Measurements from ENCODE around the gene DDB1. TPM values are rescaled to one million over a fixed set of nuclear protein-coding genes. Genes with fewer than 3 reads are reported as not detected.

DDB1 gene
- total and polyA plus RNA-seq, 2 of the 13 experiments (the other 11 are each of a cell fraction or from before 2014, with no cell fraction given) = 217 to 266 TPM

DNA sequence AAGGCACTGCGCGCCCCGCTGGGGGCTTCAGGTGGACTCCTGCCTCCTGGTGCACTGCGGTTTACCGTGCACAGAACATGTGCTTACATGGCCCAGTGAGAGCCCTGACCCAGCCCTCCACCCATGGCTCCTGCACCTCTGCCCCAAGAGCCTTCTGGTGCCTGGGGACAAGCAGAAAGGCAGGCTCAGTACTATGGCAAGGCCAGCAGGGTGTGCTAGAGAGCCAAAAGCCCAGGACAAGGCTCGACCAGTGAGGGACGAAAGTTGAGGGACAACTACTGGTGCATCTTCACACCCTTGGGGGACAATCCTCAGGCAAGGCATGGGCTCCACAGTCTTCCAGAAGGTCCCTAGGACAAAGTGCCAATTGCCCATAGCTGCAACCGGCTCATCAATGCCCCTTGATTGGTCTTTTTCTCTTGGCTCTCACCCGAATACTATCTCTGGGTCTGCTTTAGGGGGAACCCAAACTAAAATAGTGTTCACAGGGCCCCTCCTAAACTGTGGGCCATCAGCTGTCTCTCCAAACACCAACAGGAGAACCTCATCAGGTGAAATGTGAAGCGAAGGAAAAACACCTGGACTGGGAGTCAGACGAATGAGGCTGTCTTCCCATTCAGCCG, 78.4 kb downstream of the DDB1 start (continued):
- TF ChIP-seq, protein P1, sequence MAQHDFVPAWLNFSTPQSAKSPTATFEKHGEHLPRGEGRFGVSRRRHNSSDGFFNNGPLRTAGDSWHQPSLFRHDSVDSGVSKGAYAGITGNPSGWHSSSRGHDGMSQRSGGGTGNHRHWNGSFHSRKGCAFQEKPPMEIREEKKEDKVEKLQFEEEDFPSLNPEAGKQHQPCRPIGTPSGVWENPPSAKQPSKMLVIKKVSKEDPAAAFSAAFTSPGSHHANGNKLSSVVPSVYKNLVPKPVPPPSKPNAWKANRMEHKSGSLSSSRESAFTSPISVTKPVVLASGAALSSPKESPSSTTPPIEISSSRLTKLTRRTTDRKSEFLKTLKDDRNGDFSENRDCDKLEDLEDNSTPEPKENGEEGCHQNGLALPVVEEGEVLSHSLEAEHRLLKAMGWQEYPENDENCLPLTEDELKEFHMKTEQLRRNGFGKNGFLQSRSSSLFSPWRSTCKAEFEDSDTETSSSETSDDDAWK (CRISPR knock-in tag; IDR thresholded peaks at IDR 0.05) = no peak
- TF ChIP-seq NBN (conservative IDR thresholded peaks at IDR 0.05) (no peak), HHEX (CRISPR knock-in tag; IDR thresholded peaks at IDR 0.05) (no peak), NR2C2 (CRISPR knock-in tag; IDR thresholded peaks at IDR 0.05; ENCODE audit: borderline replicate concordance) (no peak), SRF (IDR thresholded peaks at IDR 0.05; ENCODE audit: low read depth, low read length) (no peak), ARID2 (CRISPR knock-in tag; IDR thresholded peaks at IDR 0.05; ENCODE audit: borderline replicate concordance) (no peak), CCAR2 (optimal IDR thresholded peaks at IDR 0.05; ENCODE audit: low read depth, low read length) (no peak), FOXC1 (CRISPR knock-in tag; IDR thresholded peaks at IDR 0.05; ENCODE audit: borderline replicate concordance) (0 out of 2 replicates have a peak, but pooled peaks have one; percentile 25), ZNF883 (CRISPR knock-in tag; IDR thresholded peaks at IDR 0.05; ENCODE audit: not compliant biosample characterization) (no peak), ZSCAN21 (CRISPR knock-in tag; IDR thresholded peaks at IDR 0.05; ENCODE audit: borderline replicate concordance) (no peak; the same call in 1 of the 2 replicates), PAWR (CRISPR knock-in tag; IDR thresholded peaks at IDR 0.05; ENCODE audit: borderline replicate concordance) (no peak)
- TF ChIP-seq, protein P2, sequence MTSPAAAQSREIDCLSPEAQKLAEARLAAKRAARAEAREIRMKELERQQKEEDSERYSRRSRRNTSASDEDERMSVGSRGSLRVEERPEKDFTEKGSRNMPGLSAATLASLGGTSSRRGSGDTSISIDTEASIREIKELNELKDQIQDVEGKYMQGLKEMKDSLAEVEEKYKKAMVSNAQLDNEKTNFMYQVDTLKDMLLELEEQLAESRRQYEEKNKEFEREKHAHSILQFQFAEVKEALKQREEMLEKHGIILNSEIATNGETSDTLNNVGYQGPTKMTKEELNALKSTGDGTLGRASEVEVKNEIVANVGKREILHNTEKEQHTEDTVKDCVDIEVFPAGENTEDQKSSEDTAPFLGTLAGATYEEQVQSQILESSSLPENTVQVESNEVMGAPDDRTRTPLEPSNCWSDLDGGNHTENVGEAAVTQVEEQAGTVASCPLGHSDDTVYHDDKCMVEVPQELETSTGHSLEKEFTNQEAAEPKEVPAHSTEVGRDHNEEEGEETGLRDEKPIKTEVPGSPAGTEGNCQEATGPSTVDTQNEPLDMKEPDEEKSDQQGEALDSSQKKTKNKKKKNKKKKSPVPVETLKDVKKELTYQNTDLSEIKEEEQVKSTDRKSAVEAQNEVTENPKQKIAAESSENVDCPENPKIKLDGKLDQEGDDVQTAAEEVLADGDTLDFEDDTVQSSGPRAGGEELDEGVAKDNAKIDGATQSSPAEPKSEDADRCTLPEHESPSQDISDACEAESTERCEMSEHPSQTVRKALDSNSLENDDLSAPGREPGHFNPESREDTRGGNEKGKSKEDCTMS (CRISPR knock-in tag; conservative IDR thresholded peaks at IDR 0.05) = no peak
- TF ChIP-seq, protein P3, sequence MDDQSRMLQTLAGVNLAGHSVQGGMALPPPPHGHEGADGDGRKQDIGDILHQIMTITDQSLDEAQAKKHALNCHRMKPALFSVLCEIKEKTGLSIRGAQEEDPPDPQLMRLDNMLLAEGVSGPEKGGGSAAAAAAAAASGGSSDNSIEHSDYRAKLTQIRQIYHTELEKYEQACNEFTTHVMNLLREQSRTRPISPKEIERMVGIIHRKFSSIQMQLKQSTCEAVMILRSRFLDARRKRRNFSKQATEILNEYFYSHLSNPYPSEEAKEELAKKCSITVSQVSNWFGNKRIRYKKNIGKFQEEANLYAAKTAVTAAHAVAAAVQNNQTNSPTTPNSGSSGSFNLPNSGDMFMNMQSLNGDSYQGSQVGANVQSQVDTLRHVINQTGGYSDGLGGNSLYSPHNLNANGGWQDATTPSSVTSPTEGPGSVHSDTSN (CRISPR knock-in tag; IDR thresholded peaks at IDR 0.05; ENCODE audit: borderline replicate concordance) = no peak
- TF ChIP-seq, protein P4, sequence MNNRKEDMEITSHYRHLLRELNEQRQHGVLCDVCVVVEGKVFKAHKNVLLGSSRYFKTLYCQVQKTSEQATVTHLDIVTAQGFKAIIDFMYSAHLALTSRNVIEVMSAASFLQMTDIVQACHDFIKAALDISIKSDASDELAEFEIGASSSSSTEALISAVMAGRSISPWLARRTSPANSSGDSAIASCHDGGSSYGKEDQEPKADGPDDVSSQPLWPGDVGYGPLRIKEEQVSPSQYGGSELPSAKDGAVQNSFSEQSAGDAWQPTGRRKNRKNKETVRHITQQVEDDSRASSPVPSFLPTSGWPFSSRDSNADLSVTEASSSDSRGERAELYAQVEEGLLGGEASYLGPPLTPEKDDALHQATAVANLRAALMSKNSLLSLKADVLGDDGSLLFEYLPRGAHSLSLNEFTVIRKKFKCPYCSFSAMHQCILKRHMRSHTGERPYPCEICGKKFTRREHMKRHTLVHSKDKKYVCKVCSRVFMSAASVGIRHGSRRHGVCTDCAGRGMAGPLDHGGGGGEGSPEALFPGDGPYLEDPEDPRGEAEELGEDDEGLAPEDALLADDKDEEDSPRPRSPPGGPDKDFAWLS (CRISPR knock-in tag; IDR thresholded peaks at IDR 0.05; ENCODE audit: borderline replicate concordance) = no peak
- TF ChIP-seq, protein P5, sequence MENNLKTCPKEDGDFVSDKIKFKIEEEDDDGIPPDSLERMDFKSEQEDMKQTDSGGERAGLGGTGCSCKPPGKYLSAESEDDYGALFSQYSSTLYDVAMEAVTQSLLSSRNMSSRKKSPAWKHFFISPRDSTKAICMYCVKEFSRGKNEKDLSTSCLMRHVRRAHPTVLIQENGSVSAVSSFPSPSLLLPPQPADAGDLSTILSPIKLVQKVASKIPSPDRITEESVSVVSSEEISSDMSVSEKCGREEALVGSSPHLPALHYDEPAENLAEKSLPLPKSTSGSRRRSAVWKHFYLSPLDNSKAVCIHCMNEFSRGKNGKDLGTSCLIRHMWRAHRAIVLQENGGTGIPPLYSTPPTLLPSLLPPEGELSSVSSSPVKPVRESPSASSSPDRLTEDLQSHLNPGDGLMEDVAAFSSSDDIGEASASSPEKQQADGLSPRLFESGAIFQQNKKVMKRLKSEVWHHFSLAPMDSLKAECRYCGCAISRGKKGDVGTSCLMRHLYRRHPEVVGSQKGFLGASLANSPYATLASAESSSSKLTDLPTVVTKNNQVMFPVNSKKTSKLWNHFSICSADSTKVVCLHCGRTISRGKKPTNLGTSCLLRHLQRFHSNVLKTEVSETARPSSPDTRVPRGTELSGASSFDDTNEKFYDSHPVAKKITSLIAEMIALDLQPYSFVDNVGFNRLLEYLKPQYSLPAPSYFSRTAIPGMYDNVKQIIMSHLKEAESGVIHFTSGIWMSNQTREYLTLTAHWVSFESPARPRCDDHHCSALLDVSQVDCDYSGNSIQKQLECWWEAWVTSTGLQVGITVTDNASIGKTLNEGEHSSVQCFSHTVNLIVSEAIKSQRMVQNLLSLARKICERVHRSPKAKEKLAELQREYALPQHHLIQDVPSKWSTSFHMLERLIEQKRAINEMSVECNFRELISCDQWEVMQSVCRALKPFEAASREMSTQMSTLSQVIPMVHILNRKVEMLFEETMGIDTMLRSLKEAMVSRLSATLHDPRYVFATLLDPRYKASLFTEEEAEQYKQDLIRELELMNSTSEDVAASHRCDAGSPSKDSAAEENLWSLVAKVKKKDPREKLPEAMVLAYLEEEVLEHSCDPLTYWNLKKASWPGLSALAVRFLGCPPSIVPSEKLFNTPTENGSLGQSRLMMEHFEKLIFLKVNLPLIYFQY (CRISPR knock-in tag; IDR thresholded peaks at IDR 0.05; ENCODE audit: borderline replicate concordance) = no peak
